K562 (cell line): Measurements from ENCODE around the gene CFL1. TPM values are rescaled to one million over a fixed set of nuclear protein-coding genes. Genes with fewer than 3 reads are reported as not detected.
A peak's percentile ranks its signal among the peaks of the same experiment; 100 is the strongest.

Experiments used
- ATAC-seq: fragments of 200-7000 bp; cut with Tn5 transposase; 3 replicates; pipeline ENCODE4 v1.9.1; 2020; ENCODE audit warnings: moderate library complexity
- BruUV-seq: library from RNA; stranded (reverse); fragments of 400-500 nt; replicated peaks from 2 replicates; lab custom pipeline; 2021; lab: Mats Ljungman, UMichigan
- CTCF ChIA-PET: fragments of 300-600 bp; formaldehyde crosslinking; extraction: SDS; loops from one replicate; lab custom pipeline; 2021; ENCODE audit warnings: low intra/inter-chr PET ratio; lab: Yijun Ruan, JAX
- POLR2A ChIA-PET: fragments of 300-600, 350-650 bp; sonication (Branson Sonifier 250); formaldehyde crosslinking; extraction: SDS; loops from one replicate; lab custom pipeline; 2021; ENCODE audit warnings: antibody characterized with exemption, inconsistent platforms; lab: Yijun Ruan, JAX
- DNase-seq, 4 experiments: peaks; one replicate each; pipeline versions ENCODE4 v3.0.0 to v3.0.0-alpha.2; 2011 to 2018; ENCODE audit warnings: low spot score in 3 of 4, mixed read lengths in 3 of 4; ENCODE audit errors: extremely low read depth in 1 of 4
- FAIRE-seq: peaks from 2 replicates; lab custom pipeline; 2011; peaks lifted over from hg19 to GRCh38; lab: Jason Lieb, UNC
- H2AFZ ChIP-seq: 2 replicates; pipeline ENCODE4 v1.6.0; 2011; ENCODE audit warnings: low read depth, low read length, control low read depth, inconsistent platforms
- H3K27ac ChIP-seq: fragments of 200-600 bp; 3 replicates; pipeline ENCODE4 v1.8.0; 2011; ENCODE audit warnings: low read depth, mild to moderate bottlenecking, control low read depth, inconsistent platforms, low read length, moderate library complexity, mixed read lengths; ENCODE audit errors: extremely low read depth
- H3K27me3 ChIP-seq, 2 experiments: fragments of 300-600 bp in 1 of 2; 2 replicates in 1 of 2; 3 replicates in 1 of 2; pipeline versions ENCODE4 v1.6.0 to v1.8.0; 2011; ENCODE audit warnings: inconsistent platforms in 2 of 2, low read length in 2 of 2, mild to moderate bottlenecking in 1 of 2, mixed read lengths in 1 of 2, moderate library complexity in 1 of 2; ENCODE audit not compliant: control insufficient read depth in 2 of 2, insufficient read depth in 2 of 2
- H3K36me3 ChIP-seq: fragments of 300-600 bp; 3 replicates; pipeline ENCODE4 v1.8.0; 2011; ENCODE audit warnings: mild to moderate bottlenecking, low read length, inconsistent platforms; ENCODE audit not compliant: control insufficient read depth, insufficient read depth
- H3K4me1 ChIP-seq, 2 experiments: fragments of 200-600 bp in 1 of 2; replicated peaks in 1 of 2; 2 replicates in 1 of 2; 3 replicates in 1 of 2; pipeline versions ENCODE4 v1.5.1 to v1.8.0; 2011; ENCODE audit warnings: inconsistent platforms in 2 of 2, low read length in 2 of 2, mild to moderate bottlenecking in 1 of 2, mixed read lengths in 1 of 2, moderate library complexity in 1 of 2; ENCODE audit not compliant: control insufficient read depth in 2 of 2, insufficient read depth in 2 of 2
- H3K4me2 ChIP-seq: 2 replicates; pipeline ENCODE4 v1.6.1; 2011; ENCODE audit warnings: low read length, control low read depth, inconsistent platforms, mixed read lengths; ENCODE audit not compliant: insufficient read depth
- H3K4me3 ChIP-seq: fragments of 200-600 bp; sonication (generic), shearing (Covaris generic); 2 replicates; pipeline ENCODE4 v1.5.1; 2016; ENCODE audit warnings: control low read depth, inconsistent platforms
- H3K79me2 ChIP-seq: fragments of 200-600 bp; 3 replicates; pipeline ENCODE4 v1.8.0; 2011; ENCODE audit warnings: low read length, inconsistent platforms; ENCODE audit not compliant: control insufficient read depth, insufficient read depth
- H3K9ac ChIP-seq, 2 experiments: 2 replicates each; pipeline versions ENCODE4 v1.6.0 to v1.6.1; 2011; ENCODE audit warnings: low read depth in 2 of 2, low read length in 2 of 2, control low read depth in 1 of 2, inconsistent platforms in 1 of 2, mild to moderate bottlenecking in 1 of 2, mixed read lengths in 1 of 2; ENCODE audit not compliant: insufficient read depth in 1 of 2
- H3K9me1 ChIP-seq: one replicate; pipeline ENCODE4 v1.6.0; 2011; ENCODE audit warnings: inconsistent platforms, mild to moderate bottlenecking, low read length, moderate library complexity; ENCODE audit not compliant: control insufficient read depth, insufficient read depth
- H3K9me3 ChIP-seq: replicated peaks from 2 replicates; pipeline ENCODE4 v1.5.1; 2011; ENCODE audit warnings: low read depth, low read length, inconsistent platforms; ENCODE audit not compliant: control insufficient read depth, insufficient read depth
- H4K20me1 ChIP-seq: replicated peaks from 2 replicates; pipeline ENCODE4 v1.6.1; 2011; ENCODE audit warnings: low read length, inconsistent platforms, mixed read lengths; ENCODE audit not compliant: control insufficient read depth, insufficient read depth
- CHD2 ChIP-seq: IDR thresholded peaks from 2 replicates; pipeline ENCODE4 v1.6.1; 2011; ENCODE audit warnings: low read depth, low read length
- EGR1 ChIP-seq: fragments of 450-650 bp; conservative IDR thresholded peaks from 2 replicates; pipeline ENCODE4 v1.6.1; 2017; ENCODE audit warnings: mild to moderate bottlenecking
- ELF1 ChIP-seq: fragments of 200-800 bp; sonication (Bioruptor generic); IDR thresholded peaks from 2 replicates; pipeline ENCODE4 v1.6.1; 2016; ENCODE audit warnings: missing genetic modification characterization, missing compliant biosample characterization
- MBD1 ChIP-seq: fragments of 250-450 bp; sonication (Bioruptor Pico); IDR thresholded peaks from 2 replicates; pipeline ENCODE4 v1.8.0; 2022; ENCODE audit warnings: inconsistent platforms
- NFIC ChIP-seq: fragments of 450-650 bp; IDR thresholded peaks from 2 replicates; pipeline ENCODE4 v1.6.1; 2017; ENCODE audit warnings: mild to moderate bottlenecking, inconsistent platforms
- POLR2B ChIP-seq: fragments of 450-650 bp; IDR thresholded peaks from 2 replicates; pipeline ENCODE4 v1.6.1; 2018; ENCODE audit warnings: low read depth; ENCODE audit not compliant: partially characterized antibody
- RAD21 ChIP-seq, 2 experiments: fragments of 250-450 bp in 1 of 2; fragments of 450-650 bp in 1 of 2; sonication (Bioruptor Pico) in 1 of 2; formaldehyde crosslinking in 1 of 2; IDR thresholded peaks in 1 of 2; conservative IDR thresholded peaks in 1 of 2; 2 replicates each; pipeline versions ENCODE4 v1.4.0 to v1.8.0; 2020 to 2022; ENCODE audit warnings: mild to moderate bottlenecking in 2 of 2, moderate library complexity in 1 of 2
- SMAD3 ChIP-seq: fragments of 450-650 bp; formaldehyde crosslinking; conservative IDR thresholded peaks from 2 replicates; pipeline ENCODE4 v1.4.0; 2020; ENCODE audit warnings: mild to moderate bottlenecking
- SRSF7 ChIP-seq: fragments of 200-400 bp; formaldehyde crosslinking; optimal IDR thresholded peaks from 2 replicates; pipeline ENCODE3; 2017; ENCODE audit warnings: mild to moderate bottlenecking, low read depth, low read length
- TEAD2 ChIP-seq: fragments of 450-650 bp; IDR thresholded peaks from 2 replicates; pipeline ENCODE4 v1.6.1; 2016; ENCODE audit warnings: missing genetic modification characterization, control low read depth, missing compliant biosample characterization
- ZFP36 ChIP-seq: fragments of 150-350 bp; IDR thresholded peaks from 2 replicates; pipeline ENCODE4 v1.6.1; 2018; ENCODE audit warnings: low read length, low read depth; ENCODE audit not compliant: partially characterized antibody
- WGBS: fragments of 100-300 bp; shearing (Covaris generic); methylation state at CpG from one replicate; pipeline ENCODE4 v1.1.6; 2016; ENCODE audit warnings: low coverage, mixed read lengths; ENCODE audit not compliant: insufficient coverage; ENCODE audit errors: missing lambda C conversion rate; 5-methylcytosine and 5-hydroxymethylcytosine counted together
- in situ Hi-C: fragments of 300-500 bp; cut with MboI; formaldehyde crosslinking; loops from 4 replicates; pipeline ENCODE4 v1.15.0; 2018; ENCODE audit warnings: inconsistent platforms, mixed read lengths
- intact Hi-C: fragments of 100-400 bp; cut with micrococcal nuclease; formaldehyde crosslinking; loops from 2 replicates; pipeline ENCODE4 v1.14.2; 2022
- polyA plus RNA-seq, 8 experiments: library from polyadenylated mRNA; depleted of rRNA in 4 of 8; stranded (reverse) in 5 of 8; unstranded in 3 of 8; fragments of >200 nt; fragmentation: Nextera tagmentation in 2 of 8; fragmentation: Illumina TruSeq in 1 of 8; extraction: Ambion mirVana in 2 of 8; extraction: Trizol in 1 of 8; gene quantifications; 2 replicates each; pipeline versions ENCODE4 v1.2.1 to v1.2.3, GENCODE V29; 2011 to 2014; ENCODE audit warnings: inconsistent platforms in 1 of 8, missing spikeins in 1 of 8
- total RNA-seq, 7 experiments: library from RNA; depleted of rRNA in 6 of 7; stranded (reverse); fragments of >200 nt in 6 of 7; fragmentation: Illumina TruSeq in 2 of 7; extraction: Trizol in 2 of 7; gene quantifications; 2 replicates each; pipeline versions ENCODE4 v1.2.1 to v1.2.3, GENCODE V29; 2011 to 2021; ENCODE audit warnings: low replicate concordance in 1 of 7
- TF ChIP-seq, protein P1 (sequence below), 2 experiments: fragments of 200-800 bp in 1 of 2; sonication (Bioruptor generic) in 1 of 2; sonication (generic) in 1 of 2; formaldehyde crosslinking in 1 of 2; IDR thresholded peaks in 1 of 2; conservative IDR thresholded peaks in 1 of 2; 2 replicates each; pipeline versions ENCODE4 v1.5.0 to v1.6.1; 2016 to 2020; ENCODE audit warnings: missing compliant biosample characterization in 1 of 2, missing genetic modification characterization in 1 of 2, missing genetic modification reagents in 1 of 2
- TF ChIP-seq, protein P2 (sequence below): IDR thresholded peaks from 2 replicates; pipeline ENCODE4 v1.6.1; 2016; ENCODE audit warnings: missing genetic modification characterization, missing compliant biosample characterization
- TF ChIP-seq, protein P3 (sequence below): sonication (generic); formaldehyde crosslinking; IDR thresholded peaks from 2 replicates; pipeline ENCODE4 v1.4.0; 2020; ENCODE audit warnings: mild to moderate bottlenecking, missing genetic modification reagents

The CFL1 gene
- total and polyA plus RNA-seq, 9 of the 15 experiments (the other 6 are each of a cell fraction or from before 2014, with no cell fraction given), result 105 to 1,101 (median 859) TPM

- intact Hi-C loops, result no loop called here
- CTCF ChIA-PET, result interaction anchor here (0.6 kb wide), 2 partner anchors 11 to 124 kb away, joined by 3 to 5 read pairs; partner anchors contain the start of gene FIBP
- no peak for ATAC-seq
- no peaks in the 10 kb centered on the region for H3K9me3 ChIP-seq
- 1% methylated on average over 28 of the region's 28 CpGs for WGBS
- H3K4me1 ChIP-seq, result peaks cover 46 to 74% of the 10 kb centered on the region in 2 experiments
- peaks cover 21% of the 10 kb centered on the region for H4K20me1 ChIP-seq
- H3K4me3 ChIP-seq, result peak overlapping the region; percentile 89
- peak overlapping the region; percentile 99 for H3K4me2 ChIP-seq
- peak overlapping the region; percentile 58; the same call in 1 of the 2 replicates for H2AFZ ChIP-seq
- H3K27me3 ChIP-seq, result no peaks in the 10 kb centered on the region
- H3K9ac ChIP-seq, result peak overlapping the region; percentile 100
- H3K27ac ChIP-seq, result peak overlapping the region; percentile 100
- peaks cover 52% of the 10 kb centered on the region for H3K36me3 ChIP-seq
- no peaks in the 10 kb centered on the region for H3K9me1 ChIP-seq
- POLR2A ChIA-PET, result interaction anchor here (0.5 to 8.0 kb wide), 25 partner anchors 8 to 557 kb away, joined by 3 to 136 read pairs (median 4); partner anchors contain the start of genes C11orf68, CCDC85B, CFL1 and FIBP
- in situ Hi-C loops, result no loop called here
- peaks cover 60% of the 10 kb centered on the region for H3K79me2 ChIP-seq
- no peak for DNase-seq
- BruUV-seq, result no TSS peak
- no peak for FAIRE-seq
- TF ChIP-seq CHD2 (no peak), NFIC (no peak), POLR2B (peak; percentile 12), SMAD3 (CRISPR knock-in tag) (no peak), ELF1 (tag) (peak; percentile 92), ZFP36 (no peak), RAD21 (CRISPR knock-in tag; conservative IDR thresholded peaks at IDR 0.05 in 1 of 2, IDR thresholded peaks at IDR 0.05 in 1 of 2) (no peak), TEAD2 (tag) (no peak), SRSF7 (peak; percentile 39), MBD1 (no peak), EGR1 (0 out of 2 replicates have a peak, but pooled peaks have one; percentile 26)
- TF ChIP-seq, protein P1, sequence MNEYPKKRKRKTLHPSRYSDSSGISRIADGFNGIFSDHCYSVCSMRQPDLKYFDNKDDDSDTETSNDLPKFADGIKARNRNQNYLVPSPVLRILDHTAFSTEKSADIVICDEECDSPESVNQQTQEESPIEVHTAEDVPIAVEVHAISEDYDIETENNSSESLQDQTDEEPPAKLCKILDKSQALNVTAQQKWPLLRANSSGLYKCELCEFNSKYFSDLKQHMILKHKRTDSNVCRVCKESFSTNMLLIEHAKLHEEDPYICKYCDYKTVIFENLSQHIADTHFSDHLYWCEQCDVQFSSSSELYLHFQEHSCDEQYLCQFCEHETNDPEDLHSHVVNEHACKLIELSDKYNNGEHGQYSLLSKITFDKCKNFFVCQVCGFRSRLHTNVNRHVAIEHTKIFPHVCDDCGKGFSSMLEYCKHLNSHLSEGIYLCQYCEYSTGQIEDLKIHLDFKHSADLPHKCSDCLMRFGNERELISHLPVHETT (CRISPR knock-in tag; conservative IDR thresholded peaks at IDR 0.05 in 1 of 2, IDR thresholded peaks at IDR 0.05 in 1 of 2), result no peak
- TF ChIP-seq, protein P2, sequence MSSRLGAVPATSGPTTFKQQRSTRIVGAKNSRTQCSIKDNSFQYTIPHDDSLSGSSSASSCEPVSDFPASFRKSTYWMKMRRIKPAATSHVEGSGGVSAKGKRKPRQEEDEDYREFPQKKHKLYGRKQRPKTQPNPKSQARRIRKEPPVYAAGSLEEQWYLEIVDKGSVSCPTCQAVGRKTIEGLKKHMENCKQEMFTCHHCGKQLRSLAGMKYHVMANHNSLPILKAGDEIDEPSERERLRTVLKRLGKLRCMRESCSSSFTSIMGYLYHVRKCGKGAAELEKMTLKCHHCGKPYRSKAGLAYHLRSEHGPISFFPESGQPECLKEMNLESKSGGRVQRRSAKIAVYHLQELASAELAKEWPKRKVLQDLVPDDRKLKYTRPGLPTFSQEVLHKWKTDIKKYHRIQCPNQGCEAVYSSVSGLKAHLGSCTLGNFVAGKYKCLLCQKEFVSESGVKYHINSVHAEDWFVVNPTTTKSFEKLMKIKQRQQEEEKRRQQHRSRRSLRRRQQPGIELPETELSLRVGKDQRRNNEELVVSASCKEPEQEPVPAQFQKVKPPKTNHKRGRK, result peak; percentile 32; the same call in 1 of the 2 replicates
- TF ChIP-seq, protein P3, sequence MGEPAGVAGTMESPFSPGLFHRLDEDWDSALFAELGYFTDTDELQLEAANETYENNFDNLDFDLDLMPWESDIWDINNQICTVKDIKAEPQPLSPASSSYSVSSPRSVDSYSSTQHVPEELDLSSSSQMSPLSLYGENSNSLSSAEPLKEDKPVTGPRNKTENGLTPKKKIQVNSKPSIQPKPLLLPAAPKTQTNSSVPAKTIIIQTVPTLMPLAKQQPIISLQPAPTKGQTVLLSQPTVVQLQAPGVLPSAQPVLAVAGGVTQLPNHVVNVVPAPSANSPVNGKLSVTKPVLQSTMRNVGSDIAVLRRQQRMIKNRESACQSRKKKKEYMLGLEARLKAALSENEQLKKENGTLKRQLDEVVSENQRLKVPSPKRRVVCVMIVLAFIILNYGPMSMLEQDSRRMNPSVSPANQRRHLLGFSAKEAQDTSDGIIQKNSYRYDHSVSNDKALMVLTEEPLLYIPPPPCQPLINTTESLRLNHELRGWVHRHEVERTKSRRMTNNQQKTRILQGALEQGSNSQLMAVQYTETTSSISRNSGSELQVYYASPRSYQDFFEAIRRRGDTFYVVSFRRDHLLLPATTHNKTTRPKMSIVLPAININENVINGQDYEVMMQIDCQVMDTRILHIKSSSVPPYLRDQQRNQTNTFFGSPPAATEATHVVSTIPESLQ (CRISPR knock-in tag), result no peak
These were observed 40.8 kb upstream of the CFL1 start for GRCh38 chr11:65898656-65899355.
